HepG2 (cell line): ENCODE results near the gene MBLAC1. TPM values are rescaled to one million over a fixed set of nuclear protein-coding genes. Genes with fewer than 3 reads are reported as not detected.

Experiments
- ATAC-seq: fragments of 200-7000 bp; cut with Tn5 transposase; 3 replicates; pipeline ENCODE4 v1.9.1; 2020; ENCODE audit warnings: mild to moderate bottlenecking, moderate library complexity
- BruUV-seq: library from RNA; stranded (reverse); fragments of 400-500 nt; replicated peaks from 2 replicates; lab custom pipeline; 2021; lab: Mats Ljungman, UMichigan
- CTCF ChIA-PET: fragments of 300-600 bp; formaldehyde crosslinking; extraction: SDS; loops from one replicate; lab custom pipeline; 2021; ENCODE audit warnings: low total read pairs, inconsistent platforms, low intra/inter-chr PET ratio; lab: Yijun Ruan, JAX
- POLR2A ChIA-PET: fragments of 350-600 bp; sonication (Branson Sonifier 250); formaldehyde crosslinking; loops from one replicate; lab custom pipeline; 2020; ENCODE audit warnings: antibody characterized with exemption, inconsistent platforms; lab: Yijun Ruan, JAX
- DNase-seq: peaks from one replicate; pipeline ENCODE4 v3.0.0-alpha.2; 2015; ENCODE audit warnings: low spot score
- FAIRE-seq: peaks from 3 replicates; lab custom pipeline; 2011; peaks lifted over from hg19 to GRCh38; lab: Jason Lieb, UNC
- H2AFZ ChIP-seq: one replicate; pipeline ENCODE4 v1.6.1; 2011; ENCODE audit warnings: low read length, inconsistent platforms
- H3K27ac ChIP-seq: fragments of 300-600 bp; 3 replicates; pipeline ENCODE4 v1.8.0; 2011; ENCODE audit warnings: mixed run types, mild to moderate bottlenecking, mixed read lengths, low read length, inconsistent platforms; ENCODE audit not compliant: insufficient read depth; ENCODE audit errors: extremely low read length
- H3K27me3 ChIP-seq, 2 experiments: fragments of 200-600 bp in 1 of 2; 2 replicates in 1 of 2; 3 replicates in 1 of 2; pipeline versions ENCODE4 v1.6.0 to v1.8.0; 2011; ENCODE audit warnings: low read length in 2 of 2, mild to moderate bottlenecking in 2 of 2, moderate library complexity in 2 of 2, inconsistent platforms in 1 of 2; ENCODE audit not compliant: insufficient read depth in 2 of 2, control insufficient read depth in 1 of 2
- H3K36me3 ChIP-seq, 2 experiments: fragments of 200-600 bp in 1 of 2; replicated peaks in 1 of 2; 2 replicates in 1 of 2; 3 replicates in 1 of 2; pipeline versions ENCODE4 v1.5.1 to v1.8.0; 2011; ENCODE audit warnings: low read length in 2 of 2, inconsistent platforms in 1 of 2; ENCODE audit not compliant: insufficient read depth in 2 of 2, control insufficient read depth in 1 of 2
- H3K4me1 ChIP-seq: 2 replicates; pipeline ENCODE4 v1.5.1; 2012; ENCODE audit warnings: low read length, inconsistent platforms; ENCODE audit not compliant: insufficient read depth
- H3K4me2 ChIP-seq: 2 replicates; pipeline ENCODE4 v1.6.0; 2011; ENCODE audit warnings: low read depth, low read length, inconsistent platforms
- H3K4me3 ChIP-seq, 3 experiments: fragments of 200-600 bp in 1 of 3; sonication (generic), shearing (Covaris generic) in 1 of 3; replicated peaks in 1 of 3; 2 replicates each; pipeline ENCODE4 v1.5.1; 2011 to 2016; ENCODE audit warnings: low read length in 3 of 3, inconsistent platforms in 2 of 3, low read depth in 2 of 3, mild to moderate bottlenecking in 2 of 3, control low read depth in 1 of 3, mixed read lengths in 1 of 3; ENCODE audit not compliant: insufficient read depth in 1 of 3
- H3K79me2 ChIP-seq: one replicate; pipeline ENCODE4 v1.6.1; 2011; ENCODE audit warnings: low read length, inconsistent platforms; ENCODE audit not compliant: insufficient read depth
- H3K9ac ChIP-seq: 2 replicates; pipeline ENCODE4 v1.6.0; 2011; ENCODE audit warnings: mild to moderate bottlenecking, low read depth, low read length, inconsistent platforms; ENCODE audit not compliant: insufficient read depth
- H3K9me3 ChIP-seq: 2 replicates; pipeline ENCODE4 v1.5.1; 2012; ENCODE audit warnings: mild to moderate bottlenecking, low read length
- H4K20me1 ChIP-seq: 2 replicates; pipeline ENCODE4 v1.6.0; 2011; ENCODE audit warnings: inconsistent platforms, mild to moderate bottlenecking, low read length, moderate library complexity; ENCODE audit not compliant: insufficient read depth
- AGO2 ChIP-seq: fragments of 200-400 bp; formaldehyde crosslinking; optimal IDR thresholded peaks from 2 replicates; pipeline ENCODE3; 2017; ENCODE audit warnings: mild to moderate bottlenecking, low read depth, low read length, moderate library complexity
- EHMT2 ChIP-seq: fragments of 200-600 bp; sonication (generic); IDR thresholded peaks from 2 replicates; pipeline ENCODE4 v1.7.0; 2017; ENCODE audit warnings: antibody characterized with exemption, low read depth, low read length, borderline replicate concordance
- HNRNPL ChIP-seq: fragments of 200-400 bp; formaldehyde crosslinking; IDR thresholded peaks from 2 replicates; pipeline ENCODE4 v1.6.1; 2017; ENCODE audit warnings: mild to moderate bottlenecking, low read depth, low read length
- HNRNPLL ChIP-seq: fragments of 200-400 bp; formaldehyde crosslinking; IDR thresholded peaks from 2 replicates; pipeline ENCODE4 v1.6.1; 2017; ENCODE audit warnings: mild to moderate bottlenecking, low read depth, low read length; ENCODE audit not compliant: poor library complexity, severe bottlenecking
- IRX3 ChIP-seq: sonication (generic); formaldehyde crosslinking; IDR thresholded peaks from 2 replicates; pipeline ENCODE4 v1.8.1; 2023; ENCODE audit warnings: mild to moderate bottlenecking, low read depth, missing genetic modification reagents, borderline replicate concordance
- PHF20 ChIP-seq: sonication (generic); formaldehyde crosslinking; IDR thresholded peaks from 2 replicates; pipeline ENCODE4 v1.5.0; 2020; ENCODE audit warnings: mild to moderate bottlenecking, missing genetic modification reagents
- RBFOX2 ChIP-seq: fragments of 200-400 bp; formaldehyde crosslinking; IDR thresholded peaks from 2 replicates; pipeline ENCODE4 v1.6.1; 2017; ENCODE audit warnings: low read depth, mild to moderate bottlenecking, low read length
- SALL2 ChIP-seq: sonication (generic); formaldehyde crosslinking; IDR thresholded peaks from 2 replicates; pipeline ENCODE4 v1.8.1; 2023; ENCODE audit warnings: mild to moderate bottlenecking, missing genetic modification reagents, inconsistent platforms
- TARDBP ChIP-seq: sonication (generic); formaldehyde crosslinking; IDR thresholded peaks from 2 replicates; pipeline ENCODE4 v1.8.0; 2022; ENCODE audit warnings: mild to moderate bottlenecking, missing genetic modification reagents
- TBL1XR1 ChIP-seq: fragments of 150-350 bp; IDR thresholded peaks from 2 replicates; pipeline ENCODE4 v1.6.1; 2014; ENCODE audit warnings: borderline replicate concordance, low read length; ENCODE audit not compliant: partially characterized antibody
- WGBS: methylation state at CpG from one replicate; pipeline ENCODE4 v1.1.6; 2017; ENCODE audit warnings: low lambda C conversion rate; 5-methylcytosine and 5-hydroxymethylcytosine counted together
- in situ Hi-C: cut with HindIII; loops from 2 replicates; pipeline ENCODE4 v1.10.0; 2017; ENCODE audit warnings: low pct_unique_long_range_greater_than_20kb; ENCODE audit not compliant: extremely low pct_ligation_motif_present
- intact Hi-C: fragments of 100-400 bp; cut with micrococcal nuclease; formaldehyde crosslinking; loops from one replicate; pipeline ENCODE4 v1.10.0; 2022; ENCODE audit not compliant: unreplicated experiment
- polyA plus RNA-seq, 8 experiments: library from polyadenylated mRNA; depleted of rRNA in 3 of 8; stranded (reverse) in 7 of 8; unstranded in 1 of 8; fragments of >200 nt; fragmentation: Illumina TruSeq in 4 of 8; extraction: Trizol in 4 of 8; gene quantifications; 2 replicates each; pipeline versions ENCODE4 v1.2.1 to v1.2.3, GENCODE V29; 2011 to 2016; ENCODE audit warnings: low read depth in 4 of 8, missing spikeins in 1 of 8, mixed read lengths in 1 of 8; ENCODE audit not compliant: insufficient read depth in 1 of 8
- total RNA-seq, 5 experiments: library from RNA; depleted of rRNA; stranded (reverse); fragments of >200 nt; fragmentation: Illumina TruSeq; extraction: Trizol; gene quantifications; 2 replicates each; pipeline ENCODE4 v1.2.3, GENCODE V29; 2016; ENCODE audit warnings: low read depth in 1 of 5
- TF ChIP-seq, protein P1 (sequence below): sonication (generic); formaldehyde crosslinking; IDR thresholded peaks from 2 replicates; pipeline ENCODE4 v1.5.0; 2020; ENCODE audit warnings: mild to moderate bottlenecking, missing genetic modification reagents

MBLAC1 gene
- total and polyA plus RNA-seq, 2 of the 13 experiments (the other 11 are each of a cell fraction or from before 2014, with no cell fraction given) = 0.79 to 2.1 TPM

DNA sequence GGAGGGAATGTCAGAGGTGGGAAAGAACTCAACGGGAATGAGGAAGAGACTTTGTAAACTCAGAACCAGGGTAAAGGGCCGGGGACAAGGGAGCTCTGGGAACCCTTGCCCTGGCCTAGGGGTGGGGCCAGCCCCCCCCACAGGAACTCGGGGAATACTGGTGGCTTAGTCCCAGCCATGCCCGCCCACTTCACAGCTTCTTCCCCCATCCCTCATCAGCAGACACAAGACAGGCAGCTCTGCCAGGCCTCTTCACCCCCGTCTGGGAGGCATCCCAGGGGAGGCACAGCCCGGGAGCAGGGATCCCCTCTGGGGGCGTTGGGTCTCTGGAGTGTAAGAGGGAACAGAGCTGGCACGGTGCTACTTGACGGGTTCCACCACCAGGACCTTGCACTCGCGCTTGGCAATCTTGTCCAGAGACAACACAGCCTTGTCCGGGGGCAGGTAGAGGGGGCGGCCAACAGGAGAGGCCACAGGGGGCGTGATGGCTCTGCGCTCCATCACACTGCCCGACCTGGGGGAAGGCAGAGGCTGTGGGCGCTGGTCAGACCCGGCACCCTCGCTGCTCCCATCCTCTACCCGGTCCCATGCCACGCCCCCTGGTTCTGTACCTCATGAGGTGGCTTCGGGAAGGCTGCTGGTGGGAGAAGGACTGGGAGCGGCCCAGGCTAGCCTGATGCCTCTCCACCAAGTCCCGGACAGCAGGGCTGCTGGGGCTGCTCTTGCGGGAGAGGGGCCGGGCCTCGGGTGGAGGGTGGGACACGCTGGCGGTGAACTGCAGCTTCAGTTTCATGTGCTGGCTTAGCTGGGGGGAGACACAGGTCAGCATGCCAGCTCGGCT is 28.1 kb downstream of the MBLAC1 start:
- Histone ChIP-seq H3K9ac (no peak overlapping the region), H2AFZ (no peak overlapping the region)
- POLR2A ChIA-PET = no interaction called here
- in situ Hi-C loops = no loop called here
- BruUV-seq = no TSS peak
- WGBS = 71% methylated on average over 7 of the region's 30 CpGs
- FAIRE-seq = no peak
- TF ChIP-seq SALL2 (CRISPR knock-in tag) (no peak), IRX3 (CRISPR knock-in tag) (no peak), HNRNPLL (peak; percentile 3), EHMT2 (no peak), TBL1XR1 (no peak), AGO2 (peak; percentile 83), HNRNPL (0 out of 2 replicates have a peak, but pooled peaks have one; percentile 37), PHF20 (CRISPR knock-in tag) (no peak), TARDBP (no peak), RBFOX2 (peak; percentile 71)
- TF ChIP-seq, protein P1, sequence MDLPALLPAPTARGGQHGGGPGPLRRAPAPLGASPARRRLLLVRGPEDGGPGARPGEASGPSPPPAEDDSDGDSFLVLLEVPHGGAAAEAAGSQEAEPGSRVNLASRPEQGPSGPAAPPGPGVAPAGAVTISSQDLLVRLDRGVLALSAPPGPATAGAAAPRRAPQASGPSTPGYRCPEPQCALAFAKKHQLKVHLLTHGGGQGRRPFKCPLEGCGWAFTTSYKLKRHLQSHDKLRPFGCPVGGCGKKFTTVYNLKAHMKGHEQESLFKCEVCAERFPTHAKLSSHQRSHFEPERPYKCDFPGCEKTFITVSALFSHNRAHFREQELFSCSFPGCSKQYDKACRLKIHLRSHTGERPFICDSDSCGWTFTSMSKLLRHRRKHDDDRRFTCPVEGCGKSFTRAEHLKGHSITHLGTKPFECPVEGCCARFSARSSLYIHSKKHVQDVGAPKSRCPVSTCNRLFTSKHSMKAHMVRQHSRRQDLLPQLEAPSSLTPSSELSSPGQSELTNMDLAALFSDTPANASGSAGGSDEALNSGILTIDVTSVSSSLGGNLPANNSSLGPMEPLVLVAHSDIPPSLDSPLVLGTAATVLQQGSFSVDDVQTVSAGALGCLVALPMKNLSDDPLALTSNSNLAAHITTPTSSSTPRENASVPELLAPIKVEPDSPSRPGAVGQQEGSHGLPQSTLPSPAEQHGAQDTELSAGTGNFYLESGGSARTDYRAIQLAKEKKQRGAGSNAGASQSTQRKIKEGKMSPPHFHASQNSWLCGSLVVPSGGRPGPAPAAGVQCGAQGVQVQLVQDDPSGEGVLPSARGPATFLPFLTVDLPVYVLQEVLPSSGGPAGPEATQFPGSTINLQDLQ (CRISPR knock-in tag) = no peak
- TF ChIP-seq, all 625 proteins: peak for 4
- H3K36me3 ChIP-seq = peaks cover 6 to 24% of the 10 kb centered on the region in 2 experiments
- intact Hi-C loops = no loop called here
- H3K4me3 ChIP-seq = no peak overlapping the region
- DNase-seq (no peak), ATAC-seq (no peak)
- H3K4me2 ChIP-seq = no peak overlapping the region
- H3K79me2 ChIP-seq = peaks cover 8% of the 10 kb centered on the region
- H3K27me3 ChIP-seq = no peaks in the 10 kb centered on the region; a peak in 1 of 5 replicates
- CTCF ChIA-PET = no interaction called here
- H4K20me1 ChIP-seq = peaks cover 6% of the 10 kb centered on the region; the same call in 1 of the 2 replicates
- H3K4me1 ChIP-seq = peaks cover 76% of the 10 kb centered on the region
- no peaks in the 10 kb centered on the region for H3K9me3 ChIP-seq
- H3K27ac ChIP-seq = peak overlapping the region; percentile 23
